GM12872 (cell line): ENCODE data around the gene ST3GAL6.

Source experiments
- CTCF ChIP-seq: IDR thresholded peaks from 3 replicates; pipeline ENCODE4 v1.5.1; 2011; ENCODE audit warnings: low read depth, mild to moderate bottlenecking, low read length, moderate library complexity; ENCODE audit not compliant: insufficient read depth

The ST3GAL6 gene

DNA sequence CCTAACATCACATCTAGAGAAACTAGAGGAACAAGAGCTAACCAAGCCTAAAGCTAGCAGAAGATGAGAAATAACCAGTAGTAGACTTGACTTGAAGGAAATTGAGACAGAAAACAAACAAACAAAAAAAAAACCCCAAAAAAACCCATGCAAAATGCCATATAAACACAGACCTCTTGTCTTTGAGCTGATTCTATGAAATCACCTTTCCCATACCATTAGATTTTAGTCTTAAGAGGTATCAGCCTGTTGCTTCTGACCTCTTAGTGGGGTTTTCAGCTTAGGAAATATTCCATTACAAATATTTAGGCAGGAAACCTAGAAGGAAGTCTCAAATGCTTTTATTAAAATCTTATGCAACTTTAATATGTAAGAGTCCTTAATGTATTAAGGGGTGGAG, 23.9 kb upstream of the ST3GAL6 start:
- TF ChIP-seq CTCF: no peak

DNA sequence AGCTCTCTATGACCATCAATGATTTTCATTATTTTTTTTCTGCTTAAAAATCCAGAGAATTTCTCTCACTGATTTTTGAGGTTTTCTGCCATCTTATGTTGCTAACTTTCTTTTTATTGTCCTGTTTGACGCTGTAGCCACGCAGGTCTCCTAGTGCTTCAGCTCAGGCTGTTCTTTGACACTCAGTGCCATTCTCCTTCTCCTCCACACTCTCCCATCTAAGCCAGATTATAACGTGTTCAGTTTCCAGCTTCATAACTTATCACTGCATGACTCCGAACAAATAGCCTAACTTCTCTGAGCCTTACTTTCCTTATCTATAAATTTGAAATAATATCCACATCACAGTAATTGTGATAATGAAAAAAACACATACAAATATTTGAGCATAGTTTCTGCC, 22.8 kb upstream of the ST3GAL6 start:
- TF ChIP-seq CTCF: no peak

DNA sequence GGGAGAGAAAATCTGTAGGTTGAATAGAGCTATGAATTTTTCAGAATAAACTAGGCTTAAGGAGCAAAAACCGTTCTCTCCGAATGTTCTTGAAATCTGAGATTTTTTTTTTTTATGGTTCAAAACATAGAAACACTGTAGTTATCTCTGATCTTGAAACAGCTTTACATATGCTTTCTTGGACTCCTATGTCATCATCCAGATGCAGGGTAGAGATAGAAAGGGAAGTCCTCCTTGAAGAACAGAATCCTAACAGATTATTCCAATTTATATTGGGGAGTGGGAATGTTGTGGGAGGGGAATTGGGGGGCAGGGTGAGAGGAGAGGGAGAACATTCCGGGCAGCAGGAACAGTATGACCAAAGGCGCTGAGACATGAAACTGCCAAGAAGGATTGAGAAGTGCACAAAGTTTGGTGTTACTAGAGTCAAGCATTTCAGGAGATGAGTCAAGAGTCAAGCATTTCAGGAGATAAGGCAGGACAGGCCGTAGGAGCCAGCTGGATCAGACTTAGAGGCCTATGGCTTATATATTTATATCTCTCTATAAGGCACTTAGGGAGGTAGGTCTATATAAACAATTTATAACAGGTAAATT, 21.9 kb upstream of the ST3GAL6 start:
- TF ChIP-seq CTCF: no peak

DNA sequence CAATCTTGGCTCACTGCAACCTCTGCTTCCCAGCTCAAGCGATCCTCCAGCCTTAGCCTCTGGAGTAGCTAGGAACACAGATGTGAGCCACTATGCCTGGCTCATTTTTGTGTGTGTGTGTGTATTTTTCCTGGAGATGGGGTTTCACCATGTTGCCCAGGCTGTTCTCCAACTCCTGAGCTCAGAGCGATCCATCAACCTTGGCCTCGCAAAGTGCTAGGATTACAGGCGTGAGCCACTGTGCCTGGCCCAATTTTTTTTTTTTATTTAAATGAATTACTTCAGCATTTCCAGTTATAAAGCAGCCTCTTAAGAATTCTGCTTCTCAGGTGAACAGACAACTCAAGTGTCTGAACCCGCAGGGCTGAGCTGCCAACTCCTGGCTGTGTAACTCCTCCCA, 20.1 kb upstream of the ST3GAL6 start:
- TF ChIP-seq CTCF: no peak

DNA sequence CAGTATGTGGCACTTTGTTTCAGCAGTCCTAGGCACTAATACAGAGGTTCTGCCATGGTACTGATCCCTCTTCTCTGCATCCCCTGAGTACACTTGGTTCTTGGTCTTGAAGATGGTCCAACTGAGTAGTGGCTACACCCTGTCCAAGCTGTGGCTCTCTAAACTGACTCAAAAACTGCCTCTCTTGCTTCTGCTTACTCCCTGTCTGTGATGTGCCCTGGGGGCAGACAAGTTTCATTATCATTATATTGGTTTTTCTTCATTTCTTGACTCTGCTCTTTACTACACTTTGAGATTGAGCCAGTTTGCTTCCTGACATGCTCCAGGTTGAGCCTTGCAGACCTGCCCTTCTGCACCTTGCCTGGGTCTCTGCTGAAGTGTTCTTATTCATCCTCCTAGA, 18.9 kb upstream of the ST3GAL6 start:
- TF ChIP-seq CTCF: no peak

DNA sequence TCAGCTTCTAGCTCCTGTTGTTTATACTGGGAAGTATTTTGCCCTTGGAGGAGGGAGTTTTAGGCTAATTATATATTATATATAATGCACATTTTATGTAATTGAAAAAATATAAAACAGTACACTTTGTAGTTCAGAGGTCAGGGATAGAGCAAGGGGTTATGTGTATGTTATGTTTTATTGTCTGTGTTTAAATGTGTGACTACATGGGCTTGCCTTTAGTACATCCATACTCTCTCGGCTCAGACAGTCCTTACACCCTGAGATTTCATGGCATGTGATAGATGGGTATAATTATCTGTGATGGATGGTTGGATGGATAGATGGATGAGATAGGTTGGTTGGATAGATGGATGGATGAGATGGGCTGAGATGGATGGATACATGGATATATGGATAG, 17.4 kb upstream of the ST3GAL6 start:
- TF ChIP-seq CTCF: no peak

GRCh38 chr3:98746122-98746521, 17.0 kb upstream of the ST3GAL6 start:
- no peak for TF ChIP-seq CTCF

DNA sequence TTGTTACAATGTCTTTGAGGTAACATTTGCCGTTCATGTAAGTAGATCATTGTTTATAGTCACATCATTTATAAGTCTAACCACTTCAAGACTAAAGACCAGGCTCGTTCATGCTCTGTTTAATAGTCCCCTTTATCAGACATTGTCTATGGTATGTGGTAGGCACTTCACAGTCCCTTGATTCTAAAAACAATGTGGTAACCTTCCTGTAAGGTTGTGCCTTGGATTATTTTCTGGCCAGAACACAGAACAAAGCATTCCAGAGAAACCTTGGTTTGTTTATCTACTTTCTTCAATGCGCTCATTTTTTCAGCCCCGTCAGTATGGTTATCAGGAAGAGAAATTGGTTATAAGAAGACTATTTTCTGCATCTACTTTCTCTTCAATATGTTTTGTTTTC, 16.3 kb upstream of the ST3GAL6 start:
- TF ChIP-seq CTCF: no peak
